Stimulated activated CD8-positive, alpha-beta memory T cell treated with anti-CD3 and anti-CD28 coated beads, Interleukin-4, amount 100 ng/mL, for 24 hours (primary cell): ENCODE measurements around the gene RHEBL1.
A peak's percentile ranks its signal among the peaks of the same experiment; 100 is the strongest.

Experiments used
- DNase-seq: peaks from one replicate; pipeline ENCODE4 v3.0.0-alpha.2; 2020; ENCODE audit warnings: low read depth

RHEBL1 gene, protein sequence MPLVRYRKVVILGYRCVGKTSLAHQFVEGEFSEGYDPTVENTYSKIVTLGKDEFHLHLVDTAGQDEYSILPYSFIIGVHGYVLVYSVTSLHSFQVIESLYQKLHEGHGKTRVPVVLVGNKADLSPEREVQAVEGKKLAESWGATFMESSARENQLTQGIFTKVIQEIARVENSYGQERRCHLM

DNA sequence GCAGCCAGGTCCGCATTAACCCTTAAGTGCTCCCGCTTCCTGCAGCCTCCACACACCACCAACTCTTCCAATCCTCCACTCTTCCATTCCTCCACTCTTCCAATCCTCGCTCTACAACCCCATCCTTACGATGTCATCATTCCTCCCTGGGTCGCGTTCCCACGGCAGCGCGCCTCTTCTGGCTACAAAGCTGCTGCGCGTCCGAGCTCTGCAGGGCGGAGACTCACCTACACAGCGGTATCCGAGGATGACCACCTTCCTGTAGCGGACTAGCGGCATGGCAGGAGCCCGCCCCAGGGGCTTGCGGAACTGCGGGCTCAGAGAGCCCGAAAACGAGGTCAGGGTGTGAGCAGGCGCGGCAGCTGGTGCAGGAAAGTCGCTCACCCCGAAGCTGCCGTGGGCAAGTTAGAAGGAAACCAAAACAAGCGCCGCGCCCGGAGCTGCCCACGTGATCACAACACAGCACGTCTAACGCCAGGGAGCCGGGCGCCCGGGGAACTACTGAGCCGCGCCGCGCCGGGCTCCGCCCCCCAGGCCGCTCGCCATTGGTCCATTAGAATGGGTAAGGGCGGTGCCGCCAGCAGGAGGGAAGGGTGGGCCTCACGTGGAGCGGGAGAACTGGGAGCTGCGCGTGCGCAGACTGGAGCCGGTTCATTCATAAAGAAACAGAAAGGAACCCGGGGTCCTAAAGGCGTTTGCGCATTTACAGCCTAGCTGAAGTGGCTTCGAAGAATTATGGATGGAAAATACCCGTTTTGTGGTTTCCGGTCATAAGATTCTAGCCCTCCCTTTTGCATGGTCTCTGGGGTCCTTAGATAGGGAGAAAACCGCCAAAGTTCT, at the start of gene RHEBL1:
Gene RHEBL1, minus strand, starts transcription at position 473 of the 840 bp plus-strand sequence. Its CDS starts 194 bp downstream, at position 279.
- DNase-seq, result peak; percentile 98

DNA sequence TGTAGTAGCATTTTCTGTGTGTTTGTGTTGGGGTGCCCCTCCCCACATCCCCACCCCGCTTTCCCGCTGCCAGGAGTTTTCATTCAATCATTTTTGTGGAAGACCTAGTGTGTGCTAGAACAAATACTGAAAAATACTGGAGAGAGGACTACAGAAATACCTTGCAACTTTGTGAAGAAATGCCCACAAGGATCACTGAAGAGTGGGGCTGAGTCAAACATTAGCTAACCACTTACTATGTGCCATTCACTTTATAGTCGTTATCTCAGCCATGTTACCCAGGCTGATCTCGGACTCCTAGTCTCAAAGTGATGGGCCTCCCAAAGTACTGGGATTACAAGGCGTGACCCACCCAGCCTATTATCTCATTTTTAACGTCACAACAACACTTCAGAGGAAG, 41.4 kb upstream of the RHEBL1 start:
- DNase-seq, result no peak

DNA sequence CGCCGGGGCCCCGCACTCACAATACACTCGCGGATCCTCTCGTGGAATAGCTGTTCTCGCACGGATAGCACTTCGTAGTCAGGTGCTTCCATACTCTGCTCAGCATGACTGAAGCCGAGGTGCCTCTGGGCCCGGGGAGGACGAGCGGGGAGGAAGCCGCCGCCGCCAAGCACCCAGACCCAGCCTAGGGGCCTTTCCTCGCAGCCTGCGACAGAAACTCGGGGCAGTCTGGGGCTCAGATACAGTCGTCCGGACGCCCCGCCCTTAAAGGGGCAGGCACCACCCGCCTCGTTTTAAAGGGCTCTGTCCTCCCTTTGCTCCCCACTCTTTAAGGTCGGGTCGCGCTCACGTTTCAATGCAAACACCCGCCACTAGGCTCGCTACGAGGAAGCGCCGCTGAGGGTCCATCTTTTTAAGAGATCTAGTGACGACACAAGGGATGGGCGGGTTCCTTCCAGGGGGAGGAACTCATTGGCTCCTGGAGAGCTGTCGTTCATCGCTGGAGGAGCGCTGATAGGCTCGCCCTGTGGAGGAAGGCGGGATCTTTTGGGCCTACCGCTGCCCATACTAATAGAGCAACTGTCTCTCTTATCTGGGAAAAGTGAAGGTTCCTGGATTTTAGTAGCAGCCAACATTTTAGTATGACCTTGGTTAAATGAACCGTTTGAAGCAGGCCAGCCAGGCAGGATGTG, 40.8 kb upstream of the RHEBL1 start, which contains the start of gene LMBR1L:
Gene LMBR1L, minus strand, starts transcription at position 384 of the 692 bp plus-strand sequence. Its CDS starts 292 bp downstream, at position 92.
- DNase-seq, result peak; percentile 88

DNA sequence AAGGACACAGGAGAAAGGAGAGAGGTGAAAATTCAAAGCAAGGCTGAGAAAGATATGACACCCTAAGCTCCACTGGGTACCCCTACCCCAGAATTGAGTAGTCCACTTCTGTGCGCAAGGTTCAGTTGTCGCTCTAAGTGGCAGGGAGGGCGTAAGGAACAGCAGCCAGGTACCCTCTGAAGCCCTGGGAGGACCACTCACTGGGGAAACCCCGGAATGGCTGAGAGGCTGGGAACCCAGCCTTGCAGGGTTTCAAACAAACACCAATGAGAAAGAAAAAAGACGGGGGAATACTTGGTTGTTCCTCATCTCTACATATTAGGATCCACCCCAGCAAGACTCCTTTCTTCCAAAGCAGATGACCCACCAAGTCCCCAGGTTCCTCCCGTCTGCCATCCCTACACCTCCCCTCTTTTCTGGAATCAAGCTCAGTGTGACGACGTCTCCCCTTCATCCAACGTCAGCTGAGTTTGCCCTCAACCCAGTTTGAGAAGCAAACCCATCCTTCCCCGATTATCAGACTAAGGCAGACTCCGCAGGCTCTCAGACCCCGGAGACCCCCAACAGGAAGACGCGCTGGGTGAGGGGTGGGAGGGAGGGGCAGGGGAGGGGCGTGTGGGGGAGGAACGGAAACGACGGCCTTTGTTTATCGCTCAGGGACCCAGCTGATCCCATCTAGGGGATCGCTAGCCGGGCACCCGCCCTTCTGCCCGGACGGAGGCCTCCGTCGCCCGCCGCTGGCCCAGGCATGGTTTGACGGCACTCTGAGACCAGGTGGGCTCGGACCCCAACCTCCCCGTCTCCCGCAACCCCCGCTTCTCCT, 40.1 kb upstream of the RHEBL1 start:
- no peak for DNase-seq

DNA sequence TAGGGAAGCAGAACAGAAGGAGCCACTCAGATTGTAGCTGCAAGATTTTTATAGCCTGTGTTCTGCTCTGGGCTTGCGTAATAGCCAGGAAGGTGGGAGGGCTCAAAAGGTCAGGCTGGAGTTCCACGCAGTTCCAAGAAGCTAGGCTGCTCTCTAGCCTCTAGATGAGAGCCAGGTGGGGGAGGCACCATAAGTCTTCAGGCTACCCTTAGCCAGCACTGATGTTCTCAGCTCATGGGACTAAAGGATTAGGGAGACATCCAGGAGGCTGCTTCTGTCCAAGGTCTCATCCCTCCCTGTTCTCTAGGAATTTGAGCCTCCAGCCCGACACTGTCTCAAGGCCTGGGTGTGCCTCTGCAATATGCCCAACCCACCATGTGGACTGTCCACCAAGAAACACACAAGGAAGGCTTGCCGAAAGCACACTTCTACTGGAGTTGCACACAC, 39.2 kb upstream of the RHEBL1 start:
- no peak for DNase-seq

DNA sequence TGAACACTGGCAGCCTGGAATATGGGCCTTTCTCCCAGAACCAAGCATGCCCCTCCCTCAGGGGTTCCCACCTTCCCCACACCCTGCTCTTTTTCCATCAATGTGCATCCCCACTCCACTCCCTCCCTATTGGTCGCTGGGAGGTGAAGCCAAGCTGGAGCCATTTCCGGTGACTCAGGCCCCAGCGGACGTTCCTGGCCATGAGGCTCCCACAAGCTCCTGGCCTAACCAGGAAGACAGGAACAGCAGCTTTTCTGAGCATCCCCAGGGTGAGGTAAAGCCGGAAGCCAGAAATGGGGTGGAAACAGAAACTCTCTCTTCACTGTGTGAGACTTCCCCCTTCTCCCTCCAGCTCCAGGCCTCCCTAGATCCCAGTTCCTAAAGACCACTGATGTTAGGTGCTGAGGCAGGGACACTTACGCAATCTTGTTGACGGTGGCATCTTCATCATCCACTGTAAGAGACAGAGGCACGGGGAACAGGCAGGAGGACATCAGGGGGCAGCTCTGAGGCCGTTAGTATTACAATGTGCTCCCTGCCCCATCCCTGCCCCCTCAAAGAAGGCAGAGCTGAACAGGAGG, 35.8 kb upstream of the RHEBL1 start:
- no peak for DNase-seq

DNA sequence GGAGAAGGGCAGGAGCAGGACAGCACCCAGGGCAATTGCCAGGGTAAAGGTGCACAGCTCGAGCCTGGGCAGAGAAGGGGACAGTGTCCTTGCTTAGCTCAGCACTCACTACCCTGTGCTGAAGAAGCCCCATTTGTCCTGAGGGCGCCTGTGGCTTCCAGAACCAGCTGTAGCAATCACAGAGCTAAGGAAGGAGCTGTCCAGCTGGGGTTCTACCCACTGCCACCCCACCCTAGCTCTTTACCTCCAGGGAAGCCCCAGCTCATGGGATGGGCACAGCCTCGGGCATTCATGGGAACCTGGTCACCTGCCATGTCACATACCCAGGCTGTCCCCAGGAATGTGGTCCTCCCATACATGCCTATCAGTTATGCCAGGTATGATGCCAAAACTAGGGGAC, 35.0 kb upstream of the RHEBL1 start:
- DNase-seq, result no peak

DNA sequence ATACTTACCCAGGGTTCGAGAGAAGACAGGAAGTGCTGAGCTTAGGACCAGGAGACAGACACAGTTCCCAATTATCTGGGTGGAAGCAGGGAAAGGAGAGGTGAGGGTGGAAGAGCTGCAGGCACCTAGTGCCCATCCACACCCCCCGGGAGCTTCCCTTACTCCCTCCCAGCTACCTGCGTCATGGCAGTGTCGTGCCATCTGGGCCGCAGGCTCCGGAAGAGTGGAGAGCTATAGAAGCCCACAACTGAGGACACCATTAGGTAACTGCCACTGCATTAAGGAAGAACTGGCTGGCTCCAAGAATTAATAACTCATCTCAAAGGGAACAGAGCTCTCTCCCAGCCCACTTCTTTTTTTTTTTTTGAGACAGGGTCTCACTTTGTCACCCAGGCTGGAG, 30.6 kb upstream of the RHEBL1 start:
- no peak for DNase-seq

DNA sequence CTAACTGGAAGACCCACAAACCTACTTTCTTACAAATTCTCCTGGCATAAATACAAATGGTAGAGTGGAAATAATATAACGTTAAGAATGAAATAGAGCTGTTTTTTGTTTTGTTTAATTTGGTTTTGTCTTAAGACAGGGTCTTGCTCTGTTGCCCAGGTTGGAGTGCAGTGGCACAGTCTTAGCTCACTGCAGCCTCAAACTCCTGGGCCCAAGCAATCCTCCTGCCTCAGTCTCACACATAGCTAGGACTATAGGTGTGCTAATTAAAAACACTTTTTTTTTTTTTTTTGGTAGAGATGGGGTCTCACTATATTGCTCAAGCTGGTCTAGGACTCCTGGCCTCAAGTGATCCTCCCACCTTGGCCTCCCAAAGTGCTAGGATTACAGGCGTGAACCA, 28.9 kb upstream of the RHEBL1 start:
- DNase-seq, result no peak

DNA sequence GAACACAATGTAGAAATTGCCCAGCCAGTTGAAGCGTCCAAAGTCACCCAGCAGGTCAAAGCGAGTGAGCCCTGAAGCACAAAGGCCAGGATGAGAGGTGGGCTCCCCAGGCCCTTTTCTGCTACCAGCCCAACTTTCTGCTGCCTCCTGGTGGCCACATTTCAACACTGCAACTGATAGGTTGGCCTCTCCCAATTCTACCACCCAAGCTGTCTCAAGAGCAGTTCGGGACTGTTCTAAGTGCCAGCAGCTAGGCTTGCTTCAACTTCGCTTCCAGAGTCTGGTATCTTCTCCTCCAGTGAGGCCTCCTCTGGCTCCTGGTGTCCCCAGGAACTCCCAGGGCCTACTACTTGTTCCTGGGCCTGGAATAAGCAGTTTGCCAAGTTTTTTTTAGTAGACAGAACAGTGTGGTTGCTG, 28.3 kb upstream of the RHEBL1 start:
- peak; percentile 42 for DNase-seq

DNA sequence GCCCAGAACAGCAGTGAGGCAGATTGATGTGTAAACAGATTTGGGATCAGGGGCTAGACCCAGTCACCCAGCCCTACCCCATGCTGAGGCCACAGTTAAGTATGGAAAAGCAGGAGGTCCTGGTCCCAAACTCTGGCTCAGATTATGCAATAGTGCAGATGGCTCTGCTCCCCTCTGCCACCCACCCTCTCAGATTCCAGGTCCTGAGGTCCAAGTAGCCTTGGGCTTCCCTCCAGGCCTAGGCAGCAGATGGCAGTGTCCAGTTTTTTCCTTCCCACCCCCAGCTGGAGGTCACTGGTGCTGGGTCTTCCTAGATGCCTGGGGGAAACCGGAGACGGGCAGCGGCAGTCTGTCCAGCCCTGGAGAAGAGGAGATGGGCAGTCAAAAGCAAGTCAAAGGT, 27.6 kb upstream of the RHEBL1 start:
- DNase-seq, result no peak

DNA sequence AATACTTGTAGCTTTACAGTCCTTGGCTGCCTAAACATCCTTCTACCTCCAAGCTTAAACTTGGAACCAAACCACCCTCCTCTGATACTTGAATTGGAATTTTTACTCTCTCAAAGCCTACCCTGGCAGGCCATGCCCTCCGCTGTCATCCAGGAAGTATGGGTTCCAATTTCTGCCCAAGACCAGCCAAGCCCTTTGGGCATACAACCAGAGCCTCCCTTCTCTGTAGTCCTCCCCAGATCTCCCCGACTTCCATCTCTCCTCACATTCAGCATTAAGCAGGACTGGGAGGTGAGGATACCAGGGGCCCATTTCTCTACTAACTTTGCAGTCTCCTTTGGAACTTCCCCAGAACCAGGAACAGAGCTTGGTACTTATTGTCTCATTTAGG, 25.2 kb upstream of the RHEBL1 start:
- no peak for DNase-seq

DNA sequence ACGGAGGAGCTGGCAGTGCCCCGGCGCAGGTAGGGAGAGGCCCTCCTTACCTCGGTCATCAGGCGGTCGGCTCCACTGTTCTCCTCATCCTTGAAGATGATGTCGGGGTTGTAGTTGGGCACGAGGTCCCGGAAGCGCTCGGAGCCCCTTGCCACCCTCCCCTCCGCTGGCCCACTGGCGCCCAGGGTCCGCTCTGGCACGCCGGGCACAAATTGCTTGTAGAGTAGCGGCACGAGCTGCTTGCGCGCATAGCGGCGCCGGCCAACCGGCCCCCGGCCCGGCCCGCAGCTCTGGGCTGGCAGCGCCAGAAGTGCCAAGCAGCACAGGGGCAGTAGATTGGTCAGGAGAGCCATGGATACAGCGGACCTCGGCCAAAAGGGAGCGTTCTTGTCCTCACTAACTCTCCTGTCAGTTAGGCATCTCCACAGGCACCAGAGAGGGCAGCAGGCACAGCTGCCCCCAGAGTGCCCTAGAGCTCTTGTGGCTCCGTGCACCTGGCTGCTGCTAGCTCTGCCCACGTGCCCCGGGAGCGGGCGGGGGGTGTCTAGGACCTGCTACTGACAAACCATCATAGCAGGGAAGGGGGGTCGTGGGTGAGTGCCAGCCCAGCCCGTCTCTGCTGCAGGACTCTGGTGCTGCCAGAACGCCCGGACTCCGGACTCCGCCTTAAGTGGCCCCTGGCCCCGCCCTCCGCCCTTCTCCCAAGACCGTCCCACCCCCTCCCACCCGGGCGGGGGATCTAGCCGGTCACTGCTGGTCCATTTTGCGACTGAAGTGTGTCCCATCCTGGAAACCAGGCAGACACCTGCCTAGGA, 24.6 kb upstream of the RHEBL1 start, which contains the start of gene DHH:
Gene DHH, minus strand, starts transcription at position 642 of the 815 bp plus-strand sequence. Its CDS starts 289 bp downstream, at position 353.
- no peak for DNase-seq

DNA sequence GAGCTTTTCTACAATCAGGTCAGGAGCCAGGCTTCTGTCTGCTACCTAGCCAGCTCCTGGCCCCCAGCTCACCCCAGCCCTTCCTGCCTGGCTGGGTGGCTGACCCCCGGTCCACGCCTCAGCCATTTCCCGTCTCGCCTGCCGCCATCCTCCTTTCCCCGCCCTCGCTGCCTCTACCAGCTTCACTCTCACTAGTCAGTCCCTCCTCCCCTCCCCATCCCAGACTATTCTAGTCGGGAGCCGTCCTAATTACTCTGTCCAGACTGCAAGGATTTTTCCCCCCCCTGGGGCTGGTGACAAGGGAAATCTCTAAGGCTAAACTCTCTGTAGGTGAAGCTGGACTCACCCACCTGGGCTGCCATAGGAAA, 24.0 kb upstream of the RHEBL1 start:
- DNase-seq, result no peak

DNA sequence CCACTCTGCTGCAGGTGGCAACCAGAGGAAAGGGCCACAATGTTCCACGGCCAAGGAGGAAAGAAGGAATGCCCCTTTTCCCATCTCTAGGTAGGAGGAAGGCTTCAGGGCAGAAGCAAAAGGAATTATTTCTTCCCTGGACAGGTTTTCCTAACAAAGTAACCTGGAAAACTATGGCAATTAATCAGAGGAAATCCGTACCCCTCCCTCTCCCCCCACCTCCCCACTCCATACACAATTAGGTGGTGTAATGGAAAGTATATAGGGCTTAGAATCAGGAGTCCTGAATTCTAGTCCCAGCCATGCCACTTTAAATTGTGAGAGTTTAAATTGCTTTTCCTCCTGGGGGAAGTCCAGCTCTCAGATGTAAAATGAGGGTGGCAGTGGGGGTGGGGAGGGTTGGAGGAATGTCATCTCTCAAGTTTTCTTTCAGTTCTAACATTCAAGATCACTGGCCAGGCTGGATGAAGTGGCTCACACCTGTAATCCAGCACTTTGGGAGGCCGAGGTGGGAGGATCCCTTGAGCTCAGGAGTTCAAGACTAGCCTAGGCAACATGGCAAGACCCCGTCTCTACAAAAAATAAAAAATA, 23.1 kb upstream of the RHEBL1 start:
- no peak for DNase-seq

DNA sequence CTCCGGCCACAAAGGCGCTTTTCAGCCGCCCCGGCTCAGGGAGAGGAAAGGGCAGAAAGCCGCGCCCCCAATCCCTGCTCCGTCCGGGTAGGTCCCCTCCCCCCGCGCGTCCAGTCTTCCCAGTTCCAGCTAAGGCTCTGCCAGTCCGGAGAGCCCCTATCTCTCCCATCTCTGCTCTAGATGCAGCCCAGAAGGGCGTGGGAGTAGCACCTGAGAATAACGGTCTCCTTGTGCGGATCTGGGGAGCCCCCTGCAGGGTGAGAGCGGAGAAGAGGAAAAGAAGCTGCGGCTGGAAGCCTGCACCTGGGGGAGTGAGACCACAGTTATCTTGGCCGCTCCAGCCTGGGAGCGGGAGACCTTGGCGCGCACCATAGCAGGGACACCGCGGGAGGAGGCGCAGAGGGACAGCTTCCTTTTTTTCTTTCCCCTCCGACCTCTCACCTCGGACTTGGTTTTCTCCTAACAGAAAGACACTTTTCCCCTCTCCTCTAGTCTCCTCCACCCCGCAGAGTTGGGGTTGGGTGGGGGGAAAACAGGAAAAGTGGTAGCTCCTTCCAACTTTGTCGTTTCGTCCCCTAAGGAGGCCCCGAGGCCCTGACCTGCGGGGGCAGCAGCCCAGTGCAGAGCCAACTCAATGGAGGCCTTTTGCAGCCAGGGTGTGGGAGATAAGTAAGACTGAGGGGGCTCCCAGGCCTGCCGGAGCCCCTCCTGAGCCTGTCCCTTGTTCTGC, 22.5 kb upstream of the RHEBL1 start:
- peak; percentile 52 for DNase-seq

DNA sequence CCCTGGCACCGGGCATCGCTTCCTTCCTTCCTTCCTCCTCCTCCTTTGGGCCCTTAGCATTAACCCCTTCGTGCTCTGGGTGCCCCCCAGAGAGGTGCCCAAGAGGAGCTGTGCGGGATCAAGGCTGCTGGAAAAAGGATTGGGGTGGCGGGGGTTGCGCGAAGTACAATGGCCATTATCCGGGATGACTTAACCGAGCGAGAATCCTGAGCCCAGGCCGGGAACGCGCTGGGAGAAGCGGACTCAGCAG, 22.0 kb upstream of the RHEBL1 start:
- DNase-seq, result no peak

DNA sequence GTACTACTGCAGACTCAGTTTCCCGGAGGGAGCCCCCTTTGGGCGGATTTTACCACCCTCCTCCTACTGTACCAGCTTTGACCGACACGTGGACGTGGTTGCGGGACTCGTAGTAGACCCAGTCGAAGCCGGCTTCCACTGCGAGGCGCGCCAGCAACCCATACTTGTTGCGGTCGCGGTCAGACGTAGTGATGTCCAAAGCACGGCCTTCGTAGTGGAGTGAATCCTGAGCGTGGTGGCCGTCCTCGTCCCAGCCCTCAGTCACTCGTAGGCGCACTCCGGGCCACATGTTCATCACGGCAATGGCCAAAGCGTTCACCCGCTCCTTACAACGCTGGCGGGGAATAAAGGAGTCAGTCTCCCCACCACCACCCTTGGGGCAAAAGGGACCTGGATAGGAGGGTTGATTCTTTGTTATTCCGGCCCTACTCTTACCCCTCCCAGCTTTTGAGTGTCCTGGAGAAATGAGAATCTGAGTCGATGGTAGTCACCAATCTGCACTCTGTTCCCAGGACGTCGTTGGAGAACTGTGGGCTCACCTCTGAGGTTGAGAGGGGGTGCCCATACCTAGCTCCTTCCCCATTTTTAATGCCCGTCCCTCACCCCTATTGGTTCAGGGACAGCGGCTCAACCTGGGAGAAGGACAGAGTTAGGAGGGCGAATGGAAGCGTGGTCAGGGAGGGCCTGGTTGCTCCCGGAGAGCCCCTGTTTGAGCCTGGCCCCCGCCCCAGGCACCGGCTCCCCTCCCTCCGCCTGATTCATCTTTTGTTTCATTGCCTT, 21.5 kb upstream of the RHEBL1 start:
- no peak for DNase-seq
